OCI-LY1 (cell line): ENCODE measurements around the gene ADAMTS4.
A peak's percentile ranks its signal among the peaks of the same experiment; 100 is the strongest.

Experiments used
- H2AFZ ChIP-seq: fragments of 200-600 bp; sonication (generic), shearing (Covaris generic); 2 replicates; pipeline ENCODE4 v1.6.0; 2014; ENCODE audit warnings: antibody characterized with exemption, mild to moderate bottlenecking, low read length
- H3F3A ChIP-seq: fragments of 200-600 bp; sonication (generic), shearing (Covaris generic); 2 replicates; pipeline ENCODE4 v1.6.0; 2014; ENCODE audit warnings: mild to moderate bottlenecking, antibody characterized with exemption, low read length, moderate library complexity; ENCODE audit not compliant: insufficient read depth
- H3K27ac ChIP-seq: fragments of 200-600 bp; sonication (generic); 2 replicates; pipeline ENCODE4 v1.5.1; 2014; ENCODE audit warnings: low read length, mixed run types, mild to moderate bottlenecking, low read depth; ENCODE audit not compliant: poor library complexity, severe bottlenecking
- H3K27me3 ChIP-seq: fragments of 200-600 bp; sonication (generic); 2 replicates; pipeline ENCODE4 v1.6.0; 2014; ENCODE audit warnings: antibody characterized with exemption, mild to moderate bottlenecking, low read length, moderate library complexity; ENCODE audit not compliant: insufficient read depth
- H3K36me3 ChIP-seq: fragments of 200-600 bp; sonication (generic); 2 replicates; pipeline ENCODE4 v1.6.1; 2014; ENCODE audit warnings: mild to moderate bottlenecking, antibody characterized with exemption, low read length, moderate library complexity, mixed read lengths; ENCODE audit not compliant: insufficient read depth
- H3K4me1 ChIP-seq: fragments of 200-600 bp; sonication (generic); 2 replicates; pipeline ENCODE4 v1.5.1; 2014; ENCODE audit warnings: mild to moderate bottlenecking, low read length, moderate library complexity; ENCODE audit not compliant: insufficient read depth, severe bottlenecking
- H3K4me2 ChIP-seq: fragments of 200-600 bp; sonication (generic), shearing (Covaris generic); 2 replicates; pipeline ENCODE4 v1.6.1; 2014; ENCODE audit warnings: low read length
- H3K4me3 ChIP-seq: fragments of 200-600 bp; sonication (generic); 2 replicates; pipeline ENCODE4 v1.5.1; 2014; ENCODE audit warnings: low read length, low read depth, mild to moderate bottlenecking, mixed read lengths; ENCODE audit not compliant: poor library complexity, severe bottlenecking
- H3K79me2 ChIP-seq: fragments of 200-600 bp; shearing (Covaris generic); 2 replicates; pipeline ENCODE4 v1.6.1; 2016; ENCODE audit warnings: mixed run types, low read length, mixed read lengths; ENCODE audit not compliant: insufficient read depth
- H3K9ac ChIP-seq: fragments of 200-600 bp; sonication (generic), shearing (Covaris generic); 2 replicates; pipeline ENCODE4 v1.6.1; 2014; ENCODE audit warnings: mild to moderate bottlenecking, low read length, mixed read lengths
- H3K9me2 ChIP-seq: fragments of 200-600 bp; sonication (generic), shearing (Covaris generic); 2 replicates; pipeline ENCODE4 v1.6.1; 2014; ENCODE audit warnings: low read depth, mild to moderate bottlenecking, low read length, mixed read lengths
- H3K9me3 ChIP-seq: fragments of 200-600 bp; shearing (Covaris generic); 2 replicates; pipeline ENCODE4 v1.6.1; 2014; ENCODE audit warnings: low read length, mixed read lengths
- H4K20me1 ChIP-seq: fragments of 200-600 bp; sonication (generic), shearing (Covaris generic); 2 replicates; pipeline ENCODE4 v1.6.0; 2016; ENCODE audit warnings: mild to moderate bottlenecking, low read length; ENCODE audit not compliant: insufficient read depth
- EZH2 ChIP-seq: fragments of 200-600 bp; sonication (generic), shearing (Covaris generic); IDR thresholded peaks from 2 replicates; pipeline ENCODE4 v1.8.0; 2017; ENCODE audit warnings: borderline replicate concordance, mixed run types, mild to moderate bottlenecking, antibody characterized with exemption, low read length, moderate library complexity, mixed read lengths
- TF ChIP-seq, protein P1 (sequence below): fragments of 200-600 bp; sonication (generic), shearing (Covaris generic); IDR thresholded peaks from 2 replicates; pipeline ENCODE4 v1.5.1; 2017; ENCODE audit warnings: mild to moderate bottlenecking, antibody characterized with exemption, low read length, moderate library complexity, mixed read lengths

The ADAMTS4 gene

DNA sequence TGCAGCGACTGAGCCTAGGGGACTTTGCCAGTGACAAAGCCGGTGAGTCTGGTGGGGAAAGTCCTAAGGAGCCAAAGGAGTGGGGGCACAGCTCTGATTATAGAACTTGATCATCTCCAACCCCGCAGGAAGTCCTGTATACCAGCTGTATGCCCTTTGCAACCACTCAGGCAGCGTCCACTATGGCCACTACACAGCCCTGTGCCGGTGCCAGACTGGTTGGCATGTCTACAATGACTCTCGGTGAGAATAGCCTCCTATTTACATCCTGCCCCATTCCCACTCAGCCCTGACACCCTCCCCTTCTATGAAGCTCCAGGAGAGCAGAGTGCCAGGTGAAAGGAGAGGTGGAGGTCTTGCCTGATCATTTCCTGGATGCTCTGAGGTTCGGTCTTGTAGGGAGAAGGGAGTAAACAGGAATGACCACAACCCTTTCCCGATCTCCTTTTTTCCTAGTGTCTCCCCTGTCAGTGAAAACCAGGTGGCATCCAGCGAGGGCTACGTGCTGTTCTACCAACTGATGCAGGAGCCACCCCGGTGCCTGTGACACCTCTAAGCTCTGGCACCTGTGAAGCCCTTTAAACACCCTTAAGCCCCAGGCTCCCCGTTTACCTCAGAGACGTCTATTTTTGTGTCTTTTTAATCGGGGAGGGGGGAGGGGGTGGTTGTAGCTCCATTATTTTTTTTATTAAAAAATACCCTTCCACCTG is 33.8 kb downstream of the ADAMTS4 start:
- Histone ChIP-seq H4K20me1 (no peaks in the 10 kb centered on the region), H3K9me2 (no peaks in the 10 kb centered on the region), H3K27ac (peak overlapping the region; percentile 69), H3K9me3 (no peaks in the 10 kb centered on the region), H3K9ac (peak overlapping the region; percentile 63), H3F3A (peaks cover 5% of the 10 kb centered on the region), H3K4me3 (peak overlapping the region; percentile 79), H3K36me3 (peaks cover 47% of the 10 kb centered on the region; the same call in 1 of the 2 replicates), H3K27me3 (no peaks in the 10 kb centered on the region), H3K4me2 (peak overlapping the region; percentile 91), H3K79me2 (no peaks in the 10 kb centered on the region), H3K4me1 (peaks cover 36% of the 10 kb centered on the region), H2AFZ (no peak overlapping the region)
- TF ChIP-seq, protein P1, sequence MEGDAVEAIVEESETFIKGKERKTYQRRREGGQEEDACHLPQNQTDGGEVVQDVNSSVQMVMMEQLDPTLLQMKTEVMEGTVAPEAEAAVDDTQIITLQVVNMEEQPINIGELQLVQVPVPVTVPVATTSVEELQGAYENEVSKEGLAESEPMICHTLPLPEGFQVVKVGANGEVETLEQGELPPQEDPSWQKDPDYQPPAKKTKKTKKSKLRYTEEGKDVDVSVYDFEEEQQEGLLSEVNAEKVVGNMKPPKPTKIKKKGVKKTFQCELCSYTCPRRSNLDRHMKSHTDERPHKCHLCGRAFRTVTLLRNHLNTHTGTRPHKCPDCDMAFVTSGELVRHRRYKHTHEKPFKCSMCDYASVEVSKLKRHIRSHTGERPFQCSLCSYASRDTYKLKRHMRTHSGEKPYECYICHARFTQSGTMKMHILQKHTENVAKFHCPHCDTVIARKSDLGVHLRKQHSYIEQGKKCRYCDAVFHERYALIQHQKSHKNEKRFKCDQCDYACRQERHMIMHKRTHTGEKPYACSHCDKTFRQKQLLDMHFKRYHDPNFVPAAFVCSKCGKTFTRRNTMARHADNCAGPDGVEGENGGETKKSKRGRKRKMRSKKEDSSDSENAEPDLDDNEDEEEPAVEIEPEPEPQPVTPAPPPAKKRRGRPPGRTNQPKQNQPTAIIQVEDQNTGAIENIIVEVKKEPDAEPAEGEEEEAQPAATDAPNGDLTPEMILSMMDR: no peak
- no peak for TF ChIP-seq EZH2

DNA sequence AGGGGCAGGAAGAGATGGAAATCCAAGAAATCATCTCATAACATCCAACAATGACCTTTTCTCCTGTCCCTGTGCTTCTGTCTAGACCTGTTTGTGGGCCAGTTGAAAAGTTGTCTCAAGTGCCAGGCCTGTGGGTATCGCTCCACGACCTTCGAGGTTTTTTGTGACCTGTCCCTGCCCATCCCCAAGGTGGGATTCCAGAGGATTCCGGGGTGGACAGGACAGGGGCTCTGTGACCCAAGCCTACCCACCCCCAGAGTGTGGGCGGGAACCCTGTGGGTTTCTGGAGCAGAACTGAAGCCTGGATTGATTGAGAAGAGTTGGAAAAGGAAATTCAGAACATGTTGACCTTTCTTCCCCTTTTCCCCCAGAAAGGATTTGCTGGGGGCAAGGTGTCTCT is 35.1 kb downstream of the ADAMTS4 start:
- peaks cover 37% of the 10 kb centered on the region; the same call in 1 of the 2 replicates for H3K36me3 ChIP-seq
- H3K9me2 ChIP-seq: no peaks in the 10 kb centered on the region
- no peak for TF ChIP-seq EZH2
- TF ChIP-seq, protein P1: no peak
- H3K9me3 ChIP-seq: no peaks in the 10 kb centered on the region
- H3K4me1 ChIP-seq: peaks cover 42% of the 10 kb centered on the region
- H3K27ac ChIP-seq: no peak overlapping the region
- peaks cover 5% of the 10 kb centered on the region for H3F3A ChIP-seq
- no peak overlapping the region for H3K4me3 ChIP-seq
- H3K79me2 ChIP-seq: no peaks in the 10 kb centered on the region
- H3K27me3 ChIP-seq: no peaks in the 10 kb centered on the region
- H4K20me1 ChIP-seq: no peaks in the 10 kb centered on the region
- no peak overlapping the region for H2AFZ ChIP-seq
- H3K4me2 ChIP-seq: no peak overlapping the region
- H3K9ac ChIP-seq: no peak overlapping the region

DNA sequence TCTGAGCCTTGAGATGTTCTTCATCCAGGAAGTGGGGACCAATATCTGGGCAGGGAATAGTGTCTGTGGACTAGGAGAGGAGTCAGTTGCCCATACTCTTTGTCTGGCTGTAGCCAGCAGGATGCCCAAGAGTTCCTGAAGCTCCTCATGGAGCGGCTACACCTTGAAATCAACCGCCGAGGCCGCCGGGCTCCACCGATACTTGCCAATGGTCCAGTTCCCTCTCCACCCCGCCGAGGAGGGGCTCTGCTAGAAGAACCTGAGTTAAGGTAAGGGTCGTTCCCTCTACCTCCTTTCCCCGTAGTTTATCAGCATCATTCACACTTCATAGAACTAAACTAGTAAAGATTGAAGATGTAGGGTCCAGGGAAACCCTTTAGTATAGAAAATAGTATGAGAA is 36.0 kb downstream of the ADAMTS4 start:
- H3K4me3 ChIP-seq: no peak overlapping the region
- peaks cover 9% of the 10 kb centered on the region for H3F3A ChIP-seq
- H3K9me2 ChIP-seq: no peaks in the 10 kb centered on the region
- H2AFZ ChIP-seq: no peak overlapping the region
- no peaks in the 10 kb centered on the region for H3K27me3 ChIP-seq
- peaks cover 46% of the 10 kb centered on the region; the same call in 1 of the 2 replicates for H3K36me3 ChIP-seq
- TF ChIP-seq, protein P1: no peak
- TF ChIP-seq EZH2: no peak
- H3K9me3 ChIP-seq: no peaks in the 10 kb centered on the region
- peaks cover 48% of the 10 kb centered on the region for H3K4me1 ChIP-seq
- H3K4me2 ChIP-seq: no peak overlapping the region
- no peak overlapping the region for H3K9ac ChIP-seq
- no peaks in the 10 kb centered on the region for H3K79me2 ChIP-seq
- no peaks in the 10 kb centered on the region for H4K20me1 ChIP-seq
- no peak overlapping the region for H3K27ac ChIP-seq
